A673 (cell line): ENCODE results near the gene GTF3C1. TPM values are rescaled to one million over a fixed set of nuclear protein-coding genes. Genes with fewer than 3 reads are reported as not detected.

ENCODE experiments used
- BruUV-seq: library from RNA; stranded (reverse); fragments of 400-500 nt; replicated peaks from 2 replicates; lab custom pipeline; 2021; lab: Mats Ljungman, UMichigan
- CTCF ChIA-PET: fragments of 300-600 bp; sonication (Branson Sonifier 250); formaldehyde crosslinking; loops from one replicate; lab custom pipeline; 2022; ENCODE audit warnings: antibody characterized with exemption; lab: Charles Lee
- POLR2A ChIA-PET: fragments of 300-600 bp; sonication (Branson Sonifier 250); formaldehyde crosslinking; loops from one replicate; lab custom pipeline; 2022; ENCODE audit warnings: antibody characterized with exemption; ENCODE audit not compliant: low non-redundant PET; lab: Charles Lee
- DNase-seq: peaks from one replicate; pipeline ENCODE4 v3.0.0-alpha.2; 2015; ENCODE audit warnings: low spot score
- H3K27ac ChIP-seq: fragments of 200-600 bp; sonication (generic); 2 replicates; pipeline ENCODE4 v1.5.1; 2016; ENCODE audit warnings: mixed run types, low read depth, mild to moderate bottlenecking, mixed read lengths, antibody characterized with exemption, low read length; ENCODE audit not compliant: poor library complexity, severe bottlenecking
- H3K27me3 ChIP-seq: fragments of 200-600 bp; sonication (generic); replicated peaks from 2 replicates; pipeline ENCODE4 v1.6.1; 2017; ENCODE audit warnings: mixed run types, low read depth, mild to moderate bottlenecking, mixed read lengths, antibody characterized with exemption, low read length; ENCODE audit not compliant: insufficient read depth, poor library complexity
- H3K36me3 ChIP-seq: fragments of 200-600 bp; sonication (generic); 2 replicates; pipeline ENCODE4 v1.6.1; 2016; ENCODE audit warnings: mixed run types, mild to moderate bottlenecking, mixed read lengths, antibody characterized with exemption, low read length; ENCODE audit not compliant: insufficient read depth, poor library complexity, severe bottlenecking
- H3K4me1 ChIP-seq: fragments of 200-600 bp; sonication (generic); 2 replicates; pipeline ENCODE4 v1.6.1; 2017; ENCODE audit warnings: mixed run types, mild to moderate bottlenecking, mixed read lengths, antibody characterized with exemption, low read length; ENCODE audit not compliant: insufficient read depth, poor library complexity, severe bottlenecking
- H3K4me3 ChIP-seq: fragments of 200-600 bp; sonication (generic); 2 replicates; pipeline ENCODE4 v1.5.1; 2016; ENCODE audit warnings: low read depth, mixed run types, mild to moderate bottlenecking, mixed read lengths, low read length; ENCODE audit not compliant: poor library complexity, severe bottlenecking
- H3K9me3 ChIP-seq: fragments of 200-600 bp; sonication (generic); 2 replicates; pipeline ENCODE4 v1.6.1; 2016; ENCODE audit warnings: mixed run types, low read depth, mild to moderate bottlenecking, mixed read lengths, antibody characterized with exemption, low read length; ENCODE audit not compliant: poor library complexity, severe bottlenecking
- EZH2 ChIP-seq: fragments of 200-600 bp; sonication (generic); IDR thresholded peaks from 2 replicates; pipeline ENCODE4 v1.6.1; 2017; ENCODE audit warnings: borderline replicate concordance, low read depth, mild to moderate bottlenecking, mixed read lengths, antibody characterized with exemption, low read length; ENCODE audit not compliant: poor library complexity, severe bottlenecking
- intact Hi-C: fragments of 100-400 bp; cut with micrococcal nuclease; formaldehyde crosslinking; loops from one replicate; pipeline ENCODE4 v1.10.0; 2022; ENCODE audit not compliant: unreplicated experiment
- total RNA-seq: library from RNA; stranded (reverse); gene quantifications from 2 replicates; pipeline ENCODE4 v1.2.3, GENCODE V29; 2021
- TF ChIP-seq, protein P1 (sequence below): fragments of 300-800, 200-600 bp; sonication (generic); conservative IDR thresholded peaks from 2 replicates; pipeline ENCODE4 v1.5.1; 2017; ENCODE audit warnings: low read depth, mild to moderate bottlenecking, antibody characterized with exemption, low read length, moderate library complexity, mixed read lengths

Gene GTF3C1
- total RNA-seq, 1 experiment from 2014 or later = 94.2 TPM

DNA sequence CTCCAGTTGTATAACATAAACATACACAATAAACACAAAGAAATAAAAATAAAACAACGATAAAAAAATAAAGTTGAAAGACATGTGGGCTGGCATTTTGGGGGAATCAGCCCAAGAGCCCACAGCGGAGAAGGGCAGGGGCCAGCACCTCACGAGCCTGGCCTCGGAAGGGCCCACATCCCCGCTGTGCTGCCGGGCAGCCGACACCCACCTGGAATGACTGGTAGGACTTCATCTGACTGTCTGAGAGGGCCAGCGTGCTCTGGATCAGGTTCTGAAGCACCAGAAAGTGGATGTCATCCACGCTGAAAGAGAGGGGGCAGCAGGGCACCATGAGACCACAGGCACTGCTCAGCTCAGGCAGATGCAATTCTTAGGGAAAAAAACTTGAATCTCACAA, 73.5 kb downstream of the GTF3C1 start:
- Histone ChIP-seq H3K4me3 (no peak overlapping the region), H3K36me3 (peaks cover 72% of the 10 kb centered on the region), H3K4me1 (no peaks in the 10 kb centered on the region), H3K27me3 (no peaks in the 10 kb centered on the region), H3K9me3 (no peaks in the 10 kb centered on the region), H3K27ac (no peak overlapping the region)
- POLR2A ChIA-PET = no interaction called here
- CTCF ChIA-PET = no interaction called here
- intact Hi-C loops = no loop called here
- BruUV-seq = no TSS peak
- no peak for DNase-seq
- TF ChIP-seq, protein P1, sequence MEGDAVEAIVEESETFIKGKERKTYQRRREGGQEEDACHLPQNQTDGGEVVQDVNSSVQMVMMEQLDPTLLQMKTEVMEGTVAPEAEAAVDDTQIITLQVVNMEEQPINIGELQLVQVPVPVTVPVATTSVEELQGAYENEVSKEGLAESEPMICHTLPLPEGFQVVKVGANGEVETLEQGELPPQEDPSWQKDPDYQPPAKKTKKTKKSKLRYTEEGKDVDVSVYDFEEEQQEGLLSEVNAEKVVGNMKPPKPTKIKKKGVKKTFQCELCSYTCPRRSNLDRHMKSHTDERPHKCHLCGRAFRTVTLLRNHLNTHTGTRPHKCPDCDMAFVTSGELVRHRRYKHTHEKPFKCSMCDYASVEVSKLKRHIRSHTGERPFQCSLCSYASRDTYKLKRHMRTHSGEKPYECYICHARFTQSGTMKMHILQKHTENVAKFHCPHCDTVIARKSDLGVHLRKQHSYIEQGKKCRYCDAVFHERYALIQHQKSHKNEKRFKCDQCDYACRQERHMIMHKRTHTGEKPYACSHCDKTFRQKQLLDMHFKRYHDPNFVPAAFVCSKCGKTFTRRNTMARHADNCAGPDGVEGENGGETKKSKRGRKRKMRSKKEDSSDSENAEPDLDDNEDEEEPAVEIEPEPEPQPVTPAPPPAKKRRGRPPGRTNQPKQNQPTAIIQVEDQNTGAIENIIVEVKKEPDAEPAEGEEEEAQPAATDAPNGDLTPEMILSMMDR = no peak
- TF ChIP-seq EZH2 = no peak

DNA sequence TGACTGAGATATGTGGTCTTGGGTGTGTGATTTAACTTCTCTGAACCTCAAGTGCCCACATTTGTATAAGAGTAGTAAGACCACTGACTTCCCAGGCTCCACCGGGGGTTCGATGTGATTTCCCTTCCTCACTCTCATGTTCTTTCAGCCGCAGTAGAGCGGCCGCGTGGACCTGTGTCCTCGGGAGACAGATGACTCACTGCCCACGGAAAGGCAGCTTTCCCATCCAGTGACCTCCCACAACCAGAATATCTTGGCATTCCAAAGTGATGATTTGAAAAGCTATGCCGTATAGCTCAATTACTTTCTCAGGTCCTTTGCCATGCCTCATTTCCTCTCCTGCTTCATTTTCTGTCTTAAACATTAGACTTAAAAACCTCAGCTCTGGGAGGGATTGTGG, 74.2 kb downstream of the GTF3C1 start:
- Histone ChIP-seq H3K4me3 (no peak overlapping the region), H3K36me3 (peaks cover 73% of the 10 kb centered on the region), H3K4me1 (no peaks in the 10 kb centered on the region), H3K27ac (no peak overlapping the region), H3K9me3 (no peaks in the 10 kb centered on the region), H3K27me3 (no peaks in the 10 kb centered on the region)
- no peak for DNase-seq
- intact Hi-C loops = no loop called here
- BruUV-seq = no TSS peak
- ChIA-PET POLR2A (interaction anchor here (0.5 kb wide), 1 partner anchor 157 kb away, joined by 3 read pairs; no protein-coding TSS in a partner anchor), CTCF (no interaction called here)
- TF ChIP-seq, protein P1 = no peak
- TF ChIP-seq EZH2 = no peak

DNA sequence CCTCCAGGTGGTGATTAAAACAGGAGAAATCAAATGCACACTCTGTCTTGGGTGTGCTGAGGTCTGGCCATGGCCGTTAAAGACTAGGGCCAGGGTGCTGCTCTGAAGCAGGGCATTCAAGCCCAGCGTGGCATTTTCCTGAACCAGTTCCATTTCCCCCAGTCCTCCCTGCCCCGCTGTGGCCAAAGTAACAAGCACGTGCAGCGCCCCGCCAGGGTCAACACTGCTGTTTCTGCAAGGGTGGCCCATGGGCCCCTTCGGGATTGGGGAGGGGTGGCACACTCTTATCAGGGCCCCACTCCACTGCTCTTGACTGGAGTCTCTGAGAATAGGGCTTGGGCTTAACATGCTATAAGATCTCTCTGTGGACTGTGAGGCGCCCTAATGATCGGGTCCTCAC, 74.8 kb downstream of the GTF3C1 start:
- CTCF ChIA-PET = no interaction called here
- POLR2A ChIA-PET = no interaction called here
- H3K4me1 ChIP-seq = no peaks in the 10 kb centered on the region
- BruUV-seq = no TSS peak
- H3K27ac ChIP-seq = no peak overlapping the region
- no peaks in the 10 kb centered on the region for H3K27me3 ChIP-seq
- TF ChIP-seq EZH2 = no peak
- TF ChIP-seq, protein P1 = no peak
- no peaks in the 10 kb centered on the region for H3K9me3 ChIP-seq
- no peak overlapping the region for H3K4me3 ChIP-seq
- intact Hi-C loops = no loop called here
- H3K36me3 ChIP-seq = peaks cover 75% of the 10 kb centered on the region
- no peak for DNase-seq
